Thymus (tissue), 11 donors: ENCODE measurements around the gene NOC3L. TPM values are rescaled to one million over a fixed set of nuclear protein-coding genes. Genes with fewer than 3 reads are reported as not detected.
"Not testable (repeated sequence)": the region's sequence is repeated elsewhere in the genome, so short reads cannot be mapped to it uniquely, and the experiment has no call there.

ENCODE experiments used
- DNase-seq, 9 donors: peaks; one replicate each; pipeline ENCODE4 v3.0.0-alpha.2; 2013; ENCODE audit warnings: low spot score in 9 of 9, low read depth in 6 of 9, missing footprints in 1 of 9
- H3K27ac ChIP-seq, 2 donors: one replicate each; pipeline ENCODE4 v1.5.1; 2013; ENCODE audit warnings: control low read depth in 1 of 2, low read depth in 1 of 2, low read length in 1 of 2, mild to moderate bottlenecking in 1 of 2, moderate library complexity in 1 of 2
- H3K27me3 ChIP-seq, 2 donors: one replicate each; pipeline ENCODE4 v1.5.1; 2013; ENCODE audit warnings: low read length in 1 of 2; ENCODE audit not compliant: control insufficient read depth in 2 of 2, insufficient read depth in 1 of 2
- H3K36me3 ChIP-seq, 2 donors: one replicate each; pipeline ENCODE4 v1.5.1; 2013; ENCODE audit warnings: low read length in 1 of 2, mild to moderate bottlenecking in 1 of 2, moderate library complexity in 1 of 2; ENCODE audit not compliant: control insufficient read depth in 2 of 2, insufficient read depth in 2 of 2
- H3K4me1 ChIP-seq, 2 donors: one replicate each; pipeline ENCODE4 v1.5.1; 2013; ENCODE audit warnings: low read length in 2 of 2; ENCODE audit not compliant: control insufficient read depth in 2 of 2, insufficient read depth in 2 of 2
- H3K4me3 ChIP-seq, 2 donors: one replicate each; pipeline ENCODE4 v1.5.1; 2013; ENCODE audit warnings: low read length in 2 of 2, control low read depth in 1 of 2, mild to moderate bottlenecking in 1 of 2
- H3K9me3 ChIP-seq, 2 donors: one replicate each; pipeline ENCODE4 v1.5.1; 2013; ENCODE audit warnings: low read length in 1 of 2, mild to moderate bottlenecking in 1 of 2; ENCODE audit not compliant: control insufficient read depth in 2 of 2, insufficient read depth in 1 of 2
- WGBS: extraction: QIAGEN DNeasy Blood & Tissue Kit; methylation state at CpG from one replicate; pipeline ENCODE4 v1.1.7; 2013; 5-methylcytosine and 5-hydroxymethylcytosine counted together
- polyA plus RNA-seq: library from polyadenylated mRNA; stranded (reverse); fragments of 200-250 nt; gene quantifications from one replicate; pipeline ENCODE4 v1.2.3, GENCODE V29; 2013
- total RNA-seq: library from RNA; stranded (reverse); fragments of 120-200 nt; gene quantifications from one replicate; pipeline ENCODE4 v1.2.4, GENCODE V29; 2013
- donor health status: healthy.

The NOC3L gene
- total and polyA plus RNA-seq, 2 donors, result 13.2 to 21.1 TPM

DNA sequence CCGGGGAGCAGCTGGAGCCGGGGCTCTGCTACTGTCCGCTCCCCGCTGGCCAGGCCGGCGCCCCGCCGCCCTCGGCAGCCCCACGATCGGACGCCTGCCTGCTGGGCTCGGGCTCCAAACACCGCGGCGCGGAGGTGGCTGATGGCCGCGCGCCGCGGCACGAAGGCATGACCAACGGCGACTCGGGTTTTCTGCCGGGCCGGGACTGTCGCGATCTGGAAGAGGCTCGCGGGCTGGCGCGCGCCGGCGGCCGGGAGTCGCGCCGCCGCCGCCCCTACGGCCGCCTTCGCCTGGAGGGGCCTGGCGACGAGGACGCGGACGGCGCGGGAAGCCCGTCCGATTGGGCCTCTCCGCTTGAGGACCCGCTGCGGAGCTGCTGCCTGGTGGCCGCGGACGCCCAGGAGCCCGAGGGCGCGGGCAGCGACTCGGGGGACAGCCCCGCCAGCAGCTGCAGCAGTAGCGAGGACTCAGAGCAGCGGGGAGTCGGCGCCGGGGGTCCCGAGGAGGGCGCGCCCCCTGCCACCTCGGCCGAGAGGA lies 40.2 kb upstream of the NOC3L start:
- Histone ChIP-seq H3K27ac (peak overlapping the region; percentile 78 to 79), H3K4me1 (no peaks in the 10 kb centered on the region), H3K27me3 (peaks cover 26 to 69% of the 10 kb centered on the region in 2 donors), H3K4me3 (peak overlapping the region; percentile 40 to 44), H3K36me3 (no peaks in the 10 kb centered on the region), H3K9me3 (no peaks in the 10 kb centered on the region)
- DNase-seq, result peak in 1 of 9 donors; percentile 2
- 1% methylated on average over 77 of the region's 77 CpGs for WGBS

DNA sequence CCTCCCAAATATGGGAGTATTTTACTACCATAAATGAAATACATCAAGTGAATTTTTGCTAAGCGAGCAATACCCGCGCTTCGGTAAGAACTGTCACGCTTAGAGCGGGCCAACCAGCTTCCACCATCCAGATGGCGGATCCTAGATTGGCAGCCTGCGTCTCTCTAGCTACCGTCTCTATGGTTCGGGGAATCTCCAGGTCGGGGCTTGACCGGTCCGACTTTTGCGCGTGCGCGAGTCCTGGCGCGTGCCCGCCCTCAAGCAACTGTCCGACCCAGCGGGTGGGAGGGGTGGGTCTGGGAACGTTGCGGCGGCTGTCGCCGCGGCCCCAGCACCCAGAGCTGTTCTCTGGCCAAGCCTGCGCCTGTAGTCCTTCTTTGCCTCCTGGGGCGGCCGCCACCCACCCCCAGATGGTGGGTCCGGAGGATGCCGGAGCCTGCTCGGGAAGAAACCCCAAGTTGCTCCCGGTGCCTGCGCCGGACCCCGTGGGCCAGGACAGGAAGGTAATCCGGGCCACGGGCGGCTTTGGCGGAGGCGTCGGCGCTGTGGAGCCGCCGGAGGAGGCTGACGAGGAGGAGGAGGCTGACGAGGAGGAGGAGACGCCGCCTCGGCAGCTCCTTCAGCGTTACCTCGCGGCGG lies 39.6 kb upstream of the NOC3L start, which contains the start of gene TBC1D12:
Gene TBC1D12, plus strand, starts transcription at position 338 of the 639 bp plus-strand sequence. Its CDS starts 73 bp downstream, at position 411.
- H3K9me3 ChIP-seq, result no peaks in the 10 kb centered on the region
- H3K27ac ChIP-seq, result peak within 1 kb of the TSS; percentile 78 to 79
- no peaks in the 10 kb centered on the region for H3K36me3 ChIP-seq
- DNase-seq, result peak in 5 of 9 donors; percentile 6 to 46 (median 27)
- 2% methylated on average over 56 of the region's 56 CpGs for WGBS
- H3K4me1 ChIP-seq, result no peaks in the 10 kb centered on the region
- peaks cover 26 to 67% of the 10 kb centered on the region in 2 donors for H3K27me3 ChIP-seq
- H3K4me3 ChIP-seq, result peak within 1 kb of the TSS; percentile 40 to 44

GRCh38 chr10:94398762-94399161 lies 36.0 kb upstream of the NOC3L start:
- Histone ChIP-seq H3K9me3 (no peaks in the 10 kb centered on the region), H3K4me3 (no peak overlapping the region), H3K27ac (no peak overlapping the region), H3K4me1 (no peaks in the 10 kb centered on the region), H3K36me3 (no peaks in the 10 kb centered on the region), H3K27me3 (peaks cover 18 to 46% of the 10 kb centered on the region in 2 donors)
- no peak for DNase-seq
- 97% methylated on average over 6 of the region's 6 CpGs for WGBS

DNA sequence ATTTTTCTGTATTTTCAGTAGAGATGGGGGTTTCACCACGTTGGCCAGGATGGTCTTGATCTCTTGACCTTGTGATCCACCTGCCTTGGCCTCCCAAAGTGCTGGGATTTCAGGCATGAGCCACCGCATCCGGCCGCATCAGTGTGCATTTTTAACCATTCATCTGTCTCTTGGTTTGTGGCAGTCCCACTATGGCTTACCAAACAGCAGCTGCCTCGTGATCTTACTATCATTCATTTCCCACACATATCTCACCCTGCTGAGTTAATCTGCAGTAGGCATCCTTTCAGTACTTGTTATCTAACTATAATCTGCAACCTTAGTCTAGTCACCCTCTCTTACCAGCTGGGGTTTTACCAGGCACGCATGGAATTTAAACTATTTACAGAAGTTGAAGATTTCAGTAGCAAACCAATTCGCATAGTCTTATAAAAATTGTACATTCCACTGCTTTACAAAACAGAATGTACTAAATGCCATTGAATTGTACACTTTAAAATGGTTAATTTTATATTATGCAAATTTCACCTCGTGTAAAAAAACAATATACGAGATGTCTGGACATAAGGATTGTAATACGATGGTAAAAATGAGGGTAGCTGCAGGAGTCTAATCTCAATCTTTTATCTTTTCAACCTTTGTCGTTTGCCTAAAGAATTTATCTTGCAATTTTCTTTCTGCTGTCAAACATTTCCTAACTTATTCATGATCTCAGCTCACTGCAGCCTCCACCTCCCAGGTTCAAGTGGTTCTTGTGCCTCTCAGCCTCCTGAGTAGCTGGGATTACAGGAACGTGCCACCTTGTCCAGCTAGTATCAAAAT lies 35.0 kb upstream of the NOC3L start:
- H3K27ac ChIP-seq, result no peak overlapping the region
- WGBS, result 86% methylated on average over 12 of the region's 12 CpGs

DNA sequence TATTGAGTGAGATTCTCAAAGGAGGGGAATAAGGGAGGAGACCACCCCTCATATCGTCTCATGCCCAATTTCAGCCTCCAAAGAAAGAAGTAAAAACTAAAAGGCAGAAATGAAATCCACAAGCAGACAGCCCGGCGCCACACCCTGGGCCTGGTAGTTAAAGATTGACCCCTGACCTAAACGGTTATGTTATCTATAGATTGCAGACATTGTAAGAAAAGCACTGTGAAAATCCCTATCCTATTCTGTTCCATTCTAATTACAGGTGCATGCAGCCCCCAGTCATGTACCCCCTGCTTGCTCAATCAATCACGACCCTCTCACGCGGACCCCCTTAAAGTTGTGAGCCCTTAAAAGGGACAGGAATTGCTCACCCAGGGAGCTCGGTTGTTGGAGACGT lies 29.4 kb upstream of the NOC3L start:
- not testable (repeated sequence) for DNase-seq, H3K27me3 ChIP-seq, H3K36me3 ChIP-seq, H3K27ac ChIP-seq, H3K4me1 ChIP-seq, H3K4me3 ChIP-seq, H3K9me3 ChIP-seq
- 96% methylated on average over 9 of the region's 9 CpGs for WGBS

More for the DNA sequence above, 35.0 kb upstream of the NOC3L start:
- H3K9me3 ChIP-seq, result no peaks in the 10 kb centered on the region
- H3K4me3 ChIP-seq, result no peak overlapping the region
- no peak for DNase-seq
- H3K27me3 ChIP-seq, result peaks cover 11 to 36% of the 10 kb centered on the region in 2 donors
- H3K4me1 ChIP-seq, result no peaks in the 10 kb centered on the region
- no peaks in the 10 kb centered on the region for H3K36me3 ChIP-seq

DNA sequence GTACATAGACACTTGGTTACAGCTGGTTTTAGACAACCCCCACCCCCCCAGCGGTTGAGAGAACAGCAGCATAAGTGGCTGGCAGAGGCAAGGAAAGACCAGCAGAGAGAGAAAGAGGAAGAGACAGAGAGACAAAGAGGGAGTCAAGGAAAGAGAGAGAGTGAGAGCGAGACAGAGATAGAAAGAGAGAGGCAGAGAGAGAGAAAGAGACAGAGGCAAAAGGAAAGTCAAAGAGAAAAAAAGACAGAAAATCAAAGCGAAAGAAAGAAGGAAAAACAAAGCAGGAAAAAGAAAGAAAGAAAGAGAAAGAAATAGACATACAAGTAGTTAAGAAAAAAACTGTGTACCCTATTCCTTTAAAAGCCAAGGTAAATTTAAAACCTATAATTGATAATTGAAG lies 23.0 kb upstream of the NOC3L start:
- H3K27me3 ChIP-seq, H3K36me3 ChIP-seq, H3K9me3 ChIP-seq, H3K4me1 ChIP-seq, H3K4me3 ChIP-seq, DNase-seq, H3K27ac ChIP-seq: not testable (repeated sequence)
- WGBS, result 97% methylated on average over 3 of the region's 3 CpGs

GRCh38 chr10:94383530-94383929 lies 20.8 kb upstream of the NOC3L start:
- H3K36me3 ChIP-seq, result no peaks in the 10 kb centered on the region
- no peak for DNase-seq
- H3K4me3 ChIP-seq, result no peak overlapping the region
- H3K9me3 ChIP-seq, result no peaks in the 10 kb centered on the region
- H3K4me1 ChIP-seq, result no peaks in the 10 kb centered on the region
- H3K27me3 ChIP-seq, result no peaks in the 10 kb centered on the region
- no peak overlapping the region for H3K27ac ChIP-seq
- 98% methylated on average over 2 of the region's 2 CpGs for WGBS

DNA sequence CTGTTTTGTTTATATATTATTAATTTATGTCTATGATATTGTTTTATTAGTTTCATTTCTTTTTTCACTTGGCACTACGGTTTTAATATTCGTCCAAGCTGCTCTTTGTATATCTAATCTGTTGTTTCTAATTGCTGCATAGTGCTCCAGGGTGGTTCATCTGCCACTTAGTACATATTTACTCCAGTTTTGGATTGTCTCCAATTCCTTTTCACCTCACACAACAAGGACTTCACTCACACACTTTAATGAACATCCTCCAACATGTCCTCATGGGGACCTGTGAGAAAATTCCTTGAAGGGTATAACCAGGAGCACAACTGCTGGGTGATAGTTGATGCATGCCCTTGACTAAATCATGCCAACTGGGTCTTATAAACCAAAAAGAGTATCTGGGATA lies 14.1 kb upstream of the NOC3L start:
- DNase-seq, result no peak
- H3K27ac ChIP-seq, result no peak overlapping the region
- H3K27me3 ChIP-seq, result no peaks in the 10 kb centered on the region
- H3K4me1 ChIP-seq, result no peaks in the 10 kb centered on the region
- no peaks in the 10 kb centered on the region for H3K9me3 ChIP-seq
- H3K4me3 ChIP-seq, result no peak overlapping the region
- 94% methylated on average over 2 of the region's 2 CpGs for WGBS
- H3K36me3 ChIP-seq, result no peaks in the 10 kb centered on the region

DNA sequence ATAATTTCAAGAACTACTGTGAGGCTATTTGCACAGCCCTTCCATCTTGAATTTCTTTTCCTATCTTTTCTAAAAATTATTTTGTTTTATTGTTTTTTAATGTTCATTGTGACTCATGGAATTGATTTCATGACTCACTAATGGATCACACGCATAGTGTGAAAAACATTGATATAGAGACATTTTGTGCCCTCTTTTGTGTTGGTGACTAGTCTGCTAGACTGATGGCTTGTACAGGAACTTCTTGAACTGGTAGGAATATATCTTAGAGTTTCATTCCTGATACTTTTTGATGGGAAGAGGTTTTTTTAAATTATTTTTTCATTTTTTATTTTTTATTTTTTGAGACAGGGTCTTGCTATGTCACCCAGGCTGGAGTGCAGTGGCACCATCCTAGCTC lies 12.6 kb upstream of the NOC3L start:
- DNase-seq, result no peak
- Histone ChIP-seq H3K27me3 (no peaks in the 10 kb centered on the region), H3K4me3 (no peak overlapping the region), H3K9me3 (no peaks in the 10 kb centered on the region), H3K27ac (no peak overlapping the region), H3K4me1 (no peaks in the 10 kb centered on the region), H3K36me3 (no peaks in the 10 kb centered on the region)
- WGBS, result 96% methylated on average over 1 of the region's 1 CpG
